HG03460 (cell line): ENCODE data around the gene ZNF22.
"Not testable (repeated sequence)": the region's sequence is repeated elsewhere in the genome, so short reads cannot be mapped to it uniquely, and the experiment has no call there.

ENCODE experiments used
- ATAC-seq: cut with Tn5 transposase; IDR thresholded peaks from one replicate; pipeline ENCODE4 v1.9.1; 2021; ENCODE audit not compliant: unreplicated experiment

ZNF22 gene

DNA sequence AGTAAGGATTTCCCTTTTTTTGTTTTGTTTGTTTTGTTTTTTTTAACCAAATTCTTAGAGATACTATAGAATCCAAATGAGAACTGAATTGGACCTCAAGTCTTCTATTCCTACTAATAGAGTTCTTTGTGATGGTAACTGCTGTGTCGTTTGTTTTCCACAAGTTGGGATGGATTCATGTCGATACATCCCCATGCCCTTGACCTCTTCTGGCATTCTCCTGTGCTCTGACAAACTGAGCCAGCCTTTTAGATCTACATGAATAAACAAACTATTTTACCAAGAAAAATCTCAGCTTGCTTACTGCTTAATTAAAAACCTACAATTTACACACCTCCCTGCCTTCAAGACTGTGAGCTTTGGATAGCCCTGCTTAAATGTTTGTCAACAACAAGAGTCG is 3.9 kb downstream of the ZNF22 start:
- ATAC-seq, result no peak

DNA sequence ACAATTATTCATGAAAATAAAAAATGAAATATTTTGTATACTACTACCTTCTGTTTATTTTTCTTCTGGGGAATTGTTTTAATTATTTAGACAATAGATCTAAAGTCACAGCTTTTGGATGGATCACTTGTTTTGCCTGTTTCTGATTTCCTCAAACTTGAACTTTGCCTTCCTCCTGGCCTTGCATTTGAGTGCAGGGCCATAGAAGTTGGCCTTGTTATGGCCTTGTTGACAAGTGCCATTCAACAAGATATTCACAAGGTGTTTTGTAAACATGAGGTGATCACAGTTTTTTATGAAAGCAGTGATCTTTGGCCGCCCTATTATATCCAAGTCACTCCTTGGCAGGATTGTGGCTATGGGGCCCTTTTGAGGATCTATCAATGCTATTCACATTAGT is 4.6 kb downstream of the ZNF22 start:
- ATAC-seq, result no peak

- no peak for ATAC-seq
These were observed 5.7 kb downstream of the ZNF22 start for GRCh38 chr10:45006276-45007030.

- ATAC-seq, result peak; percentile 79
These were observed 7.9 kb downstream of the ZNF22 start for GRCh38 chr10:45008524-45009161.

- not testable (repeated sequence) for ATAC-seq
These were observed 13.8 kb downstream of the ZNF22 start for GRCh38 chr10:45014557-45014956.

GRCh38 chr10:45015590-45015989 is 14.9 kb downstream of the ZNF22 start:
- ATAC-seq, result no peak

DNA sequence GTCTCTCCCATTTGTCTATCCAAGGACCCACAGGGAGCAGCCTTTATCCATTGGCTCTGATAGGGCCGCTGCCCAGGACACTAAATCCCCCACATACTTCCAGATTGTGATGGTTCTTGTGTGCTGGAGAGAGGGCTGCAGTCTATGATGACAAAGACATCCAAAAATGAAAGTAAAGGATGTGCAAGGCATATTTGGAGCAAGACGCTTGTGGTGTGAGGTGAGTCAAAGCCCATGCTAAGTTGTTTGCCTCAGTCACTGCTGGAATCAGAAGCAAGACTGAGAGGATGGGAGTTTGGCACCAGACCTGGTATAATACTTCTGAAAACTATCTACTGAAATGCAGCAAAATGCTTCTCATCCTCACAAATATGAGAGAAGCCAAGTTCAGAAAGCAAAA is 22.7 kb downstream of the ZNF22 start:
- ATAC-seq, result no peak

DNA sequence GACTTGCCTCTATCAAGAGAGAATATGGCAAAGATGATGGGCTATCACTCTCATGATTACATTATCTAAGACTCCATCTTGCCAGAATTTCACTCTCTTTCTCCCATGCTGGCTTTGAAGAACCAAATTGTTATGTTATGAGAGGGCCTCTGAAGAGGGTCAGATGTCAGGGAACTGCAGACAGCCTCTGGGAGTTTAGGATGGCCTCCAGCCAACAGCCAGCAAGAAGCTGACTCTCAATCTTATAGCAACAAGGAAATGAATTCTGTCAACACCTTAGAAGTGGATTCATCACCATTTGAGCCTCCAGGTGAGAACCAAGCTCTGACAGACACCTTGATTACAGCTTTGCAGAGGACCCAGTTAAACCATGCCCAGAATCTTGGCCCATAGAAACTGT is 33.6 kb downstream of the ZNF22 start:
- no peak for ATAC-seq

GRCh38 chr10:45035673-45036072 is 35.0 kb downstream of the ZNF22 start:
- no peak for ATAC-seq

DNA sequence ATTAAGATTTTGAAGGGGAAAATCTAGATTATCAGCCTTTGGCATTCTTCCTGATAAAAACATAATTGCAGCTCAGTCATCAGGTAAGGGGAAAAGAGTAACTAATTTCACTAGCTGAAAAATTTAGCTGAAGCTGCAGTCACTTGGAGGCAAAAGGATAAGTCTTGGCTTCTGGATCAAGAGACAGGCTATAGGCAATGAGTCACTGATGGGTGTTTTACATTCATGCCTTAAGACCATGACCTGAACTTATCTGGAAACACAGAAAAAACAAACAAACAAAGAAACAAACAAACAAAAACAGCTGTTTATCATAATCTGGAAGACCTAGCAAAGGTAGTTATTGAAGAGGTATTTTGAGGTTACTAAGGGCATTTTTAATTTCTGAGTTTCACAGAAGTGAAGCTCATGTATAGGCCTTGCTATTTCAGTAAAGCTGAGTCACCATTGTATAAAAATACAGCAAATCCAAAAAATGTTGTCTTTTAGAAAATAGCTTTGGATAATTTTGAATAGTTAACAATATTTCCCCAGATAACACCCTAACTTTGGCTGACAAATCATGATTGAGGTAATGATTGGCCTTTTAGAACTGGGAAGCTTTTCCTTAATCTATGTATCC is 40.3 kb downstream of the ZNF22 start:
- ATAC-seq, result no peak

- no peak for ATAC-seq
These were observed 43.6 kb downstream of the ZNF22 start for GRCh38 chr10:45044290-45044689.

GRCh38 chr10:45050551-45051235 is 50.0 kb downstream of the ZNF22 start:
- ATAC-seq, result no peak

- no peak for ATAC-seq
These were observed 52.0 kb downstream of the ZNF22 start for GRCh38 chr10:45052700-45053099.

DNA sequence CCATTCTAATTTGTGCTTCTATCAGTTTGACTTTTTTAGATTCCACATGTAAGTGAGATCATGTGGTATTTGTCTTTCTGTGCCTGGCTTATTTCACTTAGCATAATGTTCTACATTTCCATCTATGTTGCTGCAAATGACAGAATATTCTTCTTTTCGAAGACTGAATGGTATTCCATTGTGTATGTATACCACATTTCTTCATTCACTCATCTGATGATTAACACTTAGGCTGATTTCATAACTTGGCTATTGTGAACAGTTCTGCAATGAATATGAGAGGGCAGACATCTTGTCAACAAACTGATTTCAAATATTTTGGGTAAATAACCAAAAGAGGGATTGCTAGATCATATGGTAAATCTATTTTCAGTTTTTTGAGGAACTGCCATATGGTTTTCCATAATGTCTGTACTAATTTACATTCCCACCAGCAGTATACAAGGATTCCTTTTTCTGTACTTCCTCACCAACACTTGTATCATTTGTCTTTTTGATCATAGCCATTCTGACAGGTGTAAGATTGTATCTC is 52.9 kb downstream of the ZNF22 start:
- ATAC-seq, result no peak
